ENCODE data around the gene PNKD.

- no peak for TF ChIP-seq POLR2A (IDR thresholded peaks at IDR 0.05)
- TF ChIP-seq POLR2AphosphoS5 (IDR thresholded peaks at IDR 0.05), result no peak
- TF ChIP-seq CTCF (IDR thresholded peaks at IDR 0.05), result no peak
These were observed 7.4 kb upstream of the PNKD start for GRCh38 chr2:218262631-218263586.

Measured in suprapubic skin (tissue), 4 donors.